Ramos (cell line): ENCODE results near the gene PRND.
"Not testable (repeated sequence)": the region's sequence is repeated elsewhere in the genome, so short reads cannot be mapped to it uniquely, and the experiment has no call there.

Source experiments
- in situ Hi-C: fragments of 300-500 bp; cut with MboI; formaldehyde crosslinking; loops from one replicate; pipeline ENCODE4 v1.14.3; 2022; ENCODE audit warnings: low sequenced_read_pairs; ENCODE audit not compliant: unreplicated experiment

Gene PRND

DNA sequence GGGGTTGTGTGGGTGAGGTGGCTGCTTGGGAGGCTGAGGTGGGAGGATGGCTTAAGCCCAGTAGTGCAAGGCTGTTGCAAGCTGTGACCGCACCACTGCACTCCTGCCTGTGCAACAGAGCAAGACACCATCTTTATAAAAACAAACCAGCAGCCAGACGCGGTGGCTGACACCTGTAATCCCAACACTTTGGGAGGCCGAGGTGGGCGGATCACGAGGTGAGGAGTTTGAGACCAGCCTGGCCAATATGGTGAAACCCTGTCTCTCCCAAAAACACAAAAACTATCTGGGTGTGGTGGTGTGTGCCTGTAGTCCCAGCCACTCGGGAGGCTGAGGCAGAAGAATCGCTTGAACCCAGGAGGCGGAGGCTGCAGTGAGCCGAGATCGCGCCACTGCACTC is 14.8 kb upstream of the PRND start:
- in situ Hi-C loops: not testable (repeated sequence)

DNA sequence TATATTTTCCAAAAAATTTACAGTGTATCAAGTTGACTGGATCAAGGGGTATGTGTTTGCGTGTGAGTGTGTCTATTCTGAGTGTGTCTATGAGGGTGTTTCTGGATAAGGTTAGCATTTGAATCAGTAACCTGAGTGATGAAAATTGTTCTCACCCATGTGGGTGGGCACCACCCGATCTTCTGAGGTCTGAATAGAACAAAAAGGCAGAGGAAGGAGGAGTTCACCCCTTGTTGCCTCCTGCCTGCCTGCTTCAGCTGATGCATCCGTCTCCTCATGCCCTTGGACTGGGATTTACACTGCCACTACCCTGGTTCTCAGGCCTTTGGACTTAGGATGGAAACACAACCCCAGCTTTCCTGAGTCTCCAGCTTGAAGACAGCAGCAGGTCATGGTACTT is 13.7 kb upstream of the PRND start:
- in situ Hi-C loops: no loop called here

DNA sequence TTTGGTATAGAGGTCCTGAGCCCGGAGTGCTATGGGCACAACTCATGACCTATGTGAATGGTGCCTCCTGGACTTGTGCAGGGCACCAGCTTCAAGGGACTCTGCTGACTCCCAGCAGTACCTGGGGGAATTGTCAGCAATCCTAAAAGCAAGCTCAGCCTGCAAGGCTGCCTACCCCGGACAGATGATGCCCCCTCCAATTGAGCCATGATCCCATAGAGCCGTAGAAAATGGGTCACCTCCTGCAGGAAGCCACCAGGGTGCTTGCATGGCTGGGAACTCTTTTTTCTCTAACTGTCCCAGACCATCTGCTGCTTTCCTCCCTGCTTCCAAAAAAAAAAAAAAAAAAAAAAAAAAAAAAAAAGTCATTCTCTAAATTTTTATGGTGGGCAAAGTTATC is 12.9 kb upstream of the PRND start:
- in situ Hi-C loops: no loop called here

DNA sequence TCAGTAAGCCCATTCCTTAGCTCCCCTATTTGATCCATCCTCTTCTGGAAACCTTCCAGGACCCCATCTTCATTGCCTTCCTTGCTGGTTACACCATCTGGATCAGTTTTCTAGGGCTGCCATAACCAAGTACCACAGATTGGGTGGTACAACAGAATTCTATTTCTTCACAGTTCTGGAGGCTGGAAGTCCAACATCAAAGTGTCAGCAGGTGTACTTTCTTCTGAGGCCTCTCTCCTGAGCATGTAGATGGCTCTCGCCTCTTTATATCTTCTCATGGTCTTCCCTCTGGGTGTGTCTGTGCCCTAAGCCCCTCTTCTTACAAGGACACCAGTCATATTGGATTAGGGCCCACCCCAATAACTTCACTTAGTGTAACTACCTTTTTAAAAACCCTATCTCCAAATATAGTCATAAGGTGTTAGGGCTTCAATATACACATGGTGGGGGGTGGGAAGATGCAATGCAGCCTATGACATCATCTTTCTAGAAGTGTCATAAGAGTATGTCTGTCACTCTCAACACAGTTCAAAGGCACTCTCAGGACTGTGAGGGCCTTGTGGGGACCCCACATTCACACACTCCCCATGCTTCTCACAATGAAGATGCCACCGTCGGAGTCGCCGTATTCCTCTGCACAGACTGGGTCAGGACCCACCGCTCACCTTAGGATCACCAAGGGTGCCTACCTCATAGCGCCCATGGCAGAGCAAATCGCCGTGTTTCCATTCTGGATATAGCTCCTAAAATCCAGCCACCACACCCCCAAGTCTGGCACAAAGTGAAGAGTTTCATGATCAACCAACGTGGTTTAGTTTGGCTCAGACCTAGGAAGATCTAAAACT is 12.2 kb upstream of the PRND start:
- in situ Hi-C loops: loop anchor here (10.0 kb wide), 1 partner anchor 55 kb away; no protein-coding TSS in a partner anchor

GRCh38 chr20:4710106-4710475 is 11.6 kb upstream of the PRND start:
- in situ Hi-C loops: loop anchor here (10.0 kb wide), 1 partner anchor 55 kb away; no protein-coding TSS in a partner anchor

DNA sequence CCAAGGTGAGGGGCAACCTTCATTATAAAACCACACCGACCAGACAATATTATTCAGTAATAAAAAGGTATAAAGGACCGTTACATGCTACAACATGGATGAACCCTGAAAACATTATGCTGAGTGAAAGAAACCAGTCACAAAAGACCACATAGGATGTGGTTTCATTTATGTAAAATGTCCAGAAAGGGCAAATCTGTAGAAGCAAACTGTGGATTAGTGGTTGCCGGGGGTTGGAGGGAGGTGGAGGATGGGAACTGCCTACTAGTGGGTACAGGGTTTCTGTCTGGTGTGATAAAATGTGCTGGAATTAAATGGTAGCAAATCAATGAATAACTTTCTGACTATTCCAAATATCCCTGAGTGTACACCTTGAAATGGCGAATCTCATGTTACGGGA is 10.2 kb upstream of the PRND start:
- in situ Hi-C loops: loop anchor here (10.0 kb wide), 1 partner anchor 57 kb away; no protein-coding TSS in a partner anchor

DNA sequence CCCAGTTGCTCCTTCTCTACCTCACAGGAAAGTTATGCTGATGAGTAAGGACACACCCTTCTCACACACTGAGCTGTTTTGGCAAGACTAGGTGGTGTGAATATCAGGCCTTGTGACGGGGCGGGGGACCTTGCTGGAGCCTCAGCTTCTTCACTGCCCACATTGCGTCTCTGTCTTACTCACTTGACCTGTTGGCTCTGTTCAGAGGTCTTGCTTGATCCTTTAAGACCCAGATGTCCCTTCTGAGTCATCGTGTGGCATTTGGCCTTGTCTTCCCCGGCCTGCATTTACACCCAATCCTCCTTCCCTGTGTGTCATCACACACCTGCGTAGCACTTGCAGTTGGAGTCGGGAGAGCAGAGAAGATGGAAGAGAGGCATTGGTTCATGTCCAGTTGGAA is 8.3 kb upstream of the PRND start:
- in situ Hi-C loops: loop anchor here (10.0 kb wide), 1 partner anchor 59 kb away; no protein-coding TSS in a partner anchor

DNA sequence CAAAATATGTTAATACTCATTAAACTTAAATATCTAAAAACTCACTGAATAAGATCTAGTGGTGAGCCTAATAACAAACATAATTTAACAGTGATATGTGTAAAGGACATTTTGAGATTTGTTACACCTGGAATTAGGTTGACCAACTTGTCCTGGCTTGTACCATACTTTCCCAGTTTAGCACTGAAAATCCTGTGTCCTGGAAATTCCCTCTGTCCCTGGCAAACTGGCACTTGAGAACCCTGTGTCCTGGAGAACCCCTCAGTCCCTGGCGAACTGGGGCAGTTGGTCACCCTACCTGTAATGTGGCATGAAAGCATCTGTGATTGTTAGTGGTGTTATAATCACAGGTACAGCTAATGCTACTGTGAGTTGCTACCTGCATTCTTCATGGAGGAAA is 6.9 kb upstream of the PRND start:
- in situ Hi-C loops: loop anchor here (5.0 to 10.0 kb wide), 2 partner anchors 60 to 113 kb away; no protein-coding TSS in a partner anchor

DNA sequence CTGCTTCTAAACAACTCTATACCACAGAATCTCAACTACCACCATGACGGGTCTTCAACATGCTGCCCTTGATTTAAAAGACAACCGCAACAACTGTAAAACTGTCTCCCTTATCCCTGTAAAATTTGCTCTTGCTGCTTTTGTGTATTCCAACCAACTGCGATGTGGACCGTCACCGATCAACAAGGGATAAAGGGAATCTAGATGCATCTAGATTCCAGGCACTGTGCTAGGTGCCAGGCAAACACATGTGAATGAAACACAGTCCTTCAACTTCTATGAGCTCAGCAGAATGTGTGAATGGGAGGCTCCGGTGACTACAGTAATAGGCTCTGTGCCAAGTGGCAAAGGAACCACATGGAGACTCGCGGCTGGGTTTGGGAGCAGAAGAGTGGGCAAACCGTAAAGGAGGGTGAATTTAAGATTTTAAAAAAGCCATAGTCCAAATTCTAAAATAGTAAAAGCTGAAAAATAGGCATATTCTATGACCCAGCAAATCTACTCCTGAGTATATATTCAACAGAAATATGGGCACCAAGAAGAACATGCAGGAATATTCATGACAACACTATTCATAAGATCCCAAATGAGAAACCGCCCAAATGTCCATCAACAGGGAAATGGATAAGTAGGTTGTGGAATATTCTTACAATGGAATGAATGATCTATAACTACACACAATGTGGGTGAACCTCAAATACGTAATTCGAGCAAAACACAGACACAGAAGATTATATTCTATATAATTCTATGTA is 3.7 kb upstream of the PRND start:
- in situ Hi-C loops: loop anchor here (5.0 to 10.0 kb wide), 2 partner anchors 63 to 116 kb away; no protein-coding TSS in a partner anchor

- in situ Hi-C loops: loop anchor here (5.0 to 10.0 kb wide), 2 partner anchors 64 to 117 kb away; no protein-coding TSS in a partner anchor
Observed at GRCh38 chr20:4719190-4719589, 2.5 kb upstream of the PRND start.

DNA sequence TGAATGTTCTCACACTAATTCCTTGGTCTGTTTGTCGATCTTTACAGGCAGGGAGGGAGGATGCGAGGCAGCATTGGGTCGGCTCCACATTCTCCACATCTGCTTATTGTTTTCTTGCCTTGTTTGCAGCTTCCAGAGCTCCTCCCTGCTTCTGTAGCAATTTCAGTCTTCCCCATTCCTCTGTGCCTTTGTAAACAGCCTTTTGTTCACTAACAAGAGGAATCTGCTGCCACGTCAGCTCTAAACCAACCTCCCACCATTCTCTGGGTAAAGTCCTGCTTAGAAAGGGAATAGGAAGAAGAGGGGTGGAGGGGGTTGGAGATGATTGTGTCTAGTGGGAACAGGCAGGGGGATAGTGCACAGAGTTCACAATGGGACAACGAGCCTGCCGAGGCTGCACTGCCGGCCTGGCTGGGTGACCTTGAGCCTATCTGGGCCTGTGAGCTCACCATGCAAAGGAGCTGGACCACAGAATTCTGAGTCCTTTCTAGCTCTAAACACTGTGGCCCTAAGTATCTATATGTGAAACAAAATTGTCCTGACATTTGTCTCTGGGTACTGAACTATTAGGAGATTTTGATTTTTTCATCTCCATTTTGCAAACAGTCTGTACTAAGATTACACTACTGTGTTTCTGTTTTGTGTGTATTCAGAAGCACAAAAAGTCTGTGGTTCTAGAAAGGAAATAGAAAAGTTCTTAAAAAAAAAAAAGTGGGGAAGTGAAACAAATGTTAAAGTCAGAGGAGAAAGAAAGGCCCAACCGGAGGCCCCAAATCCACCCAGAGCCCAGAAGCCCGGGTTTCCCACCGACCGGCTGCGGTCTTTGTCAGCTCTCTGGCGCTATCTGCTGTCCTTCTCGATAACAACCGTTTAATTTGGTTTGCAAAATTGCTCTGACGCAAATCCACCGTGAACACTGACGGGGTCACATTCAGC is 1.4 kb upstream of the PRND start:
- in situ Hi-C loops: no loop called here

- in situ Hi-C loops: no loop called here
Observed at GRCh38 chr20:4720977-4721349, 746 bp upstream of the PRND start.

DNA sequence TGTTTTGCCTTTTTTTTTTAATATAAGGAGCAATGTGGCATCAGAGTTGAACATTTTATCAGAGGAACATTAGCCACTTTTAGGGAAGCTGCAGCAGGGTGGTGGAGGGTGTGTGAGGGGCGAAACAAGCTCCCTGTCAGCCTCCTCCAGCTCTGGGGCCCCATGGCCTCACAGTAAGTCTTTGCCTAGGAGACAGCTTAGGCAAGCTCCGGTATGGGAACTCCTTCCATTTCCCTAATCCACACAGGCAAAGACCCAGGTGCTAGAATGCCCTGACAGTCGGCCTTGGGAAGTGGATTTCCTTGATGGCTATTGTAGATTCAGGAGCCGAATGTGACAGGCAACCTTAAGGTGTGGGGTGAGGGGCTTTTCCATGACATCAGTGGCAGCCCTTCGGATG is 862 bp downstream of the PRND start:
- in situ Hi-C loops: no loop called here

GRCh38 chr20:4722993-4723392 is 1.3 kb downstream of the PRND start:
- in situ Hi-C loops: no loop called here

GRCh38 chr20:4723553-4723952 is 1.8 kb downstream of the PRND start:
- in situ Hi-C loops: not testable (repeated sequence)

DNA sequence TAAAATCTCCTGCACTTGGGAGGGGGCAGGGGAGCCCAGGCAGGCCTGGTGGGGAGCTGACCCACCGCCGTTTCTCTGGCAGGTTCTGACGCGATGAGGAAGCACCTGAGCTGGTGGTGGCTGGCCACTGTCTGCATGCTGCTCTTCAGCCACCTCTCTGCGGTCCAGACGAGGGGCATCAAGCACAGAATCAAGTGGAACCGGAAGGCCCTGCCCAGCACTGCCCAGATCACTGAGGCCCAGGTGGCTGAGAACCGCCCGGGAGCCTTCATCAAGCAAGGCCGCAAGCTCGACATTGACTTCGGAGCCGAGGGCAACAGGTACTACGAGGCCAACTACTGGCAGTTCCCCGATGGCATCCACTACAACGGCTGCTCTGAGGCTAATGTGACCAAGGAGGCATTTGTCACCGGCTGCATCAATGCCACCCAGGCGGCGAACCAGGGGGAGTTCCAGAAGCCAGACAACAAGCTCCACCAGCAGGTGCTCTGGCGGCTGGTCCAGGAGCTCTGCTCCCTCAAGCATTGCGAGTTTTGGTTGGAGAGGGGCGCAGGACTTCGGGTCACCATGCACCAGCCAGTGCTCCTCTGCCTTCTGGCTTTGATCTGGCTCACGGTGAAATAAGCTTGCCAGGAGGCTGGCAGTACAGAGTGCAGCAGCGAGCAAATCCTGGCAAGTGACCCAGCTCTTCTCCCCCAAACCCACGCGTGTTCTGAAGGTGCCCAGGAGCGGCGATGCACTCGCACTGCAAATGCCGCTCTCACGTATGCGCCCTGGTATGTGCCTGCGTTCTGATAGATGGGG is 3.0 kb downstream of the PRND start:
- in situ Hi-C loops: no loop called here

DNA sequence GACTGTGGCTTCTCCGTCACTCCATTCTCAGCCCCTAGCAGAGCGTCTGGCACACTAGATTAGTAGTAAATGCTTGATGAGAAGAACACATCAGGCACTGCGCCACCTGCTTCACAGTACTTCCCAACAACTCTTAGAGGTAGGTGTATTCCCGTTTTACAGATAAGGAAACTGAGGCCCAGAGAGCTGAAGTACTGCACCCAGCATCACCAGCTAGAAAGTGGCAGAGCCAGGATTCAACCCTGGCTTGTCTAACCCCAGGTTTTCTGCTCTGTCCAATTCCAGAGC is 3.5 kb downstream of the PRND start:
- in situ Hi-C loops: no loop called here

DNA sequence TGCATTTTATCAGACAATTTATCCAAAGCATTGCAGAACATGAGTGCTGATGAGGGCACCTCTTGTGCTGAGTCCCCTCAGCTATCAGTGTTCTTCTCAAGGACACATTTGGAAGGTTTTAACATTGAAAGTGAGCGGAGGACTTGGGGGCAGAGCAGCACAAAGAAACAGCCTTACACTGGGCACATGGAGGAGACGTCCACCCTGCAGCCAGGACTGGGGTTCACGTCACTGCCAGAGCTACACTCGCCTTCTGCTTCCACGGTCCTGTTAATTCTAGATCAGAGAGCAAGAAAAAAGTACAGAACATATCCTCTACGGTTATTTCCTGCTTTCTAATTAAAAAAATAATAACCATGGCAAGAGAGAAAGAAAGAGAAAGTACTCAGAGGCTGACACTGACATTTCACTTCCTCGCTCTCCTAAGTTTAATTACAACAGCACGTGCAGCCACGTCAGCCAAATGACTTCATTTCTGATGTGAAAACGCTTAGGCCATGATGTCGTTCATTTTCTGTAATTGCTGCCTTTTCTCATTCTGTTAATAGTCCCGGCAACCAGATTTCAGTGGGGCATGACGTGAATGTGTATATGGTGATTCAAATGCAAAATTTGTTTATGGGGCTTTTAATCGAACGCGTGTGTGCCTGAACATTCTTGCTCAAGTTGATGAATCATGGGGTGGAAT is 5.1 kb downstream of the PRND start:
- in situ Hi-C loops: no loop called here

- in situ Hi-C loops: no loop called here
Observed at GRCh38 chr20:4728120-4728760, 6.5 kb downstream of the PRND start.
